Measurements from ENCODE around the gene OR13C5. TPM values are rescaled to one million over a fixed set of nuclear protein-coding genes. Genes with fewer than 3 reads are reported as not detected.

The OR13C5 gene
- total RNA-seq, 1 experiment from 2014 or later: not detected

- Histone ChIP-seq H3K4me1 (ENCODE audit: insufficient read depth, low read length) (no peaks in the 10 kb centered on the region), H2BK120ac (ENCODE audit: low read depth, low read length, poor library complexity, severe bottlenecking) (no peak overlapping the region), H3K79me1 (ENCODE audit: insufficient read depth, low read depth, low read length, poor library complexity, severe bottlenecking) (no peaks in the 10 kb centered on the region), H3K56ac (ENCODE audit: insufficient read length, low read depth, low read length) (no peak overlapping the region), H3K18ac (ENCODE audit: insufficient read length, low read depth, low read length) (no peak overlapping the region), H3K9me3 (ENCODE audit: control insufficient read depth, low read depth, low read length) (no peaks in the 10 kb centered on the region), H2AK5ac (ENCODE audit: insufficient read length, low read length) (no peak overlapping the region), H3K23ac (ENCODE audit: insufficient read length, low read depth, low read length) (no peak overlapping the region), H3K4ac (ENCODE audit: low read depth, low read length) (no peak overlapping the region), H3K27me3 (ENCODE audit: insufficient read depth, low read length) (no peaks in the 10 kb centered on the region), H4K91ac (ENCODE audit: insufficient read length, low read depth, low read length) (no peak overlapping the region), H2BK20ac (ENCODE audit: low read depth, low read length, poor library complexity, severe bottlenecking) (no peak overlapping the region), H2BK12ac (ENCODE audit: insufficient read length, low read depth, low read length) (no peak overlapping the region), H2BK15ac (ENCODE audit: low read depth, low read length) (no peak overlapping the region), H3K79me2 (ENCODE audit: insufficient read depth, low read length) (no peaks in the 10 kb centered on the region), H3T11ph (ENCODE audit: low read length) (no peak overlapping the region), H4K5ac (ENCODE audit: insufficient read length, low read depth, low read length) (no peak overlapping the region), H4K8ac (replicated peaks; ENCODE audit: insufficient read length, low read depth, low read length) (no peak overlapping the region), H3K4me2 (ENCODE audit: insufficient read depth, insufficient read length, low read length) (no peak overlapping the region), H3K23me2 (ENCODE audit: insufficient read length, low read depth, low read length, poor library complexity, severe bottlenecking) (no peaks in the 10 kb centered on the region), H3K9ac (ENCODE audit: extremely low read depth, insufficient read length, low read length) (no peak overlapping the region), H2BK5ac (ENCODE audit: insufficient read length, low read length) (no peak overlapping the region), H2AFZ (ENCODE audit: low read length) (no peak overlapping the region), H4K20me1 (ENCODE audit: control insufficient read depth, insufficient read depth, insufficient read length) (no peaks in the 10 kb centered on the region), H3K27ac (ENCODE audit: insufficient read length, low read depth, low read length) (no peak overlapping the region), H3K14ac (ENCODE audit: insufficient read depth, low read length) (no peak overlapping the region)
- H3K4me1 Mint-ChIP-seq: peaks cover 8 to 12% of the 10 kb centered on the region in 2 experiments
- H3K36me3 Mint-ChIP-seq (ENCODE audit: insufficient read depth in 1 of 3, low read depth in 3 of 3): peaks cover 4 to 10% (median 6%) of the 10 kb centered on the region in 3 experiments; a peak in 5 of 7 replicates
- TF ChIP-seq CTCF (conservative IDR thresholded peaks at IDR 0.05): no peak
- no peak for DNase-seq
- H3K27me3 Mint-ChIP-seq (ENCODE audit: low read depth): no peaks in the 10 kb centered on the region
- peaks cover 14 to 16% of the 10 kb centered on the region in 2 experiments for H3K9me3 Mint-ChIP-seq
- no peak overlapping the region for H3K27ac Mint-ChIP-seq
- no CpG with 5 or more reads among the region's 1 CpG for WGBS (ENCODE audit: extremely low coverage, insufficient read length, low lambda C conversion rate)
- H3K4me3 Mint-ChIP-seq: no peak overlapping the region
These were observed 43.7 kb downstream of the OR13C5 start for GRCh38 chr9:104555521-104555920.

All from H9 (cell line).